NCI-H510A treated with DMSO at 0.1 percent for 48 hours (cell line): ENCODE results near the gene CCDC59.
"Not testable (repeated sequence)": the region's sequence is repeated elsewhere in the genome, so short reads cannot be mapped to it uniquely, and the experiment has no call there.

Experiments used
- DNase-seq: peaks from one replicate; lab custom pipeline; 2025; lab: John Stamatoyannopoulos, UW

Gene CCDC59

GRCh38 chr12:82358200-82359114 is at the start of gene CCDC59, which contains the start of gene METTL25:
TSS of gene CCDC59 (minus strand) at chr12:82358387. CDS start at chr12:82358376, 11 bp downstream.
TSS of gene METTL25 (plus strand) at chr12:82358529. CDS start at chr12:82358566, 37 bp downstream.
- DNase-seq: peak; percentile 97

GRCh38 chr12:82407481-82407880 is 49.3 kb upstream of the CCDC59 start:
- DNase-seq: no peak

GRCh38 chr12:82406651-82407050 is 48.5 kb upstream of the CCDC59 start:
- no peak for DNase-seq

- no peak for DNase-seq
Measured at GRCh38 chr12:82400819-82401218, 42.6 kb upstream of the CCDC59 start.

GRCh38 chr12:82398879-82399278 is 40.7 kb upstream of the CCDC59 start:
- no peak for DNase-seq

GRCh38 chr12:82383930-82384552 is 25.9 kb upstream of the CCDC59 start:
- peak; percentile 70 for DNase-seq

GRCh38 chr12:82378997-82379396 is 20.8 kb upstream of the CCDC59 start:
- no peak for DNase-seq

- DNase-seq: no peak
Measured at GRCh38 chr12:82375201-82375600, 17.0 kb upstream of the CCDC59 start.

GRCh38 chr12:82366197-82366596 is 8.0 kb upstream of the CCDC59 start:
- no peak for DNase-seq

GRCh38 chr12:82363990-82364389 is 5.8 kb upstream of the CCDC59 start:
- no peak for DNase-seq

- no peak for DNase-seq
Measured at GRCh38 chr12:82361461-82361915, 3.3 kb upstream of the CCDC59 start.

- not testable (repeated sequence) for DNase-seq
Measured at GRCh38 chr12:82360834-82361233, 2.6 kb upstream of the CCDC59 start.

GRCh38 chr12:82359115-82359478 is 910 bp upstream of the CCDC59 start:
- peak; percentile 76 for DNase-seq

- peak; percentile 30 for DNase-seq
Measured at GRCh38 chr12:82357845-82358199, 365 bp downstream of the CCDC59 start.

- DNase-seq: no peak
Measured at GRCh38 chr12:82357340-82357739, 847 bp downstream of the CCDC59 start.

GRCh38 chr12:82351390-82351789 is 6.8 kb downstream of the CCDC59 start:
- no peak for DNase-seq

- no peak for DNase-seq
Measured at GRCh38 chr12:82350161-82350560, 8.0 kb downstream of the CCDC59 start.

- peak; percentile 62 for DNase-seq
Measured at GRCh38 chr12:82329508-82329907, 28.7 kb downstream of the CCDC59 start.

- no peak for DNase-seq
Measured at GRCh38 chr12:82327861-82328260, 30.3 kb downstream of the CCDC59 start.

- peak; percentile 54 for DNase-seq
Measured at GRCh38 chr12:82326905-82327503, 31.2 kb downstream of the CCDC59 start.

GRCh38 chr12:82325540-82326336 is 32.4 kb downstream of the CCDC59 start:
- DNase-seq: no peak

- no peak for DNase-seq
Measured at GRCh38 chr12:82319276-82319675, 38.9 kb downstream of the CCDC59 start.
